Type B pancreatic cell (in vitro differentiated cells): Measurements from ENCODE around the gene SLC18B1. TPM values are rescaled to one million over a fixed set of nuclear protein-coding genes. Genes with fewer than 3 reads are reported as not detected.

Experiments
- DNase-seq: peaks from one replicate; pipeline ENCODE4 v3.0.0; 2021; ENCODE audit warnings: mixed read lengths; ENCODE audit not compliant: unreplicated experiment; ENCODE audit errors: extremely low spot score
- H3K27ac Mint-ChIP-seq: 2 replicates; pipeline ENCODE4 v1.8.0; 2021; ENCODE audit warnings: mild to moderate bottlenecking, mixed read lengths
- H3K27me3 Mint-ChIP-seq: 2 replicates; pipeline ENCODE4 v1.8.0; 2021; ENCODE audit warnings: mixed read lengths
- H3K36me3 Mint-ChIP-seq: 2 replicates; pipeline ENCODE4 v1.8.0; 2021; ENCODE audit warnings: mixed read lengths
- H3K4me1 Mint-ChIP-seq: one replicate; pipeline ENCODE4 v1.8.0; 2021; ENCODE audit warnings: mixed read lengths; ENCODE audit not compliant: unreplicated experiment
- H3K4me3 Mint-ChIP-seq: 2 replicates; pipeline ENCODE4 v1.8.0; 2021; ENCODE audit warnings: mild to moderate bottlenecking, mixed read lengths
- H3K9me3 Mint-ChIP-seq: 2 replicates; pipeline ENCODE4 v1.8.0; 2021; ENCODE audit warnings: mixed read lengths
- total RNA-seq: library from RNA; stranded (reverse); gene quantifications from 2 replicates; pipeline ENCODE4 v1.2.1, GENCODE V29; 2021; ENCODE audit warnings: low replicate concordance
- TF ChIP-seq, protein P1 (sequence below): fragments of 200-600 bp; sonication (generic); conservative IDR thresholded peaks from 2 replicates; pipeline ENCODE4 v1.5.0; 2021; ENCODE audit warnings: antibody characterized with exemption, mild to moderate bottlenecking

Gene SLC18B1
- total RNA-seq, 1 donor from 2014 or later, result 19.3 TPM

DNA sequence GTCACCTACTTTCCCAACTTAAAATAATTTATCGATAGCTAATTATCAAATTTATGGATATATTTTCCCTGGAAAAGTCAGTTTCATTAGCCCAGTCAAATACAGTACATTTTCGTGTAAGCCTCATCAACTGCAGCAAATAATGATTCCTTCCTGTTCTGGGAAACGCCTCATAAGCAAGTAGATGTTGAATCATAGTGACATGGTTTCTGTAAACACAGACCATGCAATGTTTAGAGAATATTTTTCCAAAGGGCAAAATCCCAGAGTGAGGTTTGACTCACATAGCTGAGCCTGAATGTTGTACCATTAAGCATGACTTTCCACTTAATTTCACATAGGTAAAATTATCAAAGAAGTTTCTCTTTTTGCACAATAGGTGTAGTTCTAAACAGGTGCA lies 67.9 kb downstream of the SLC18B1 start:
- Mint-ChIP-seq H3K4me3 (no peak overlapping the region), H3K27ac (no peak overlapping the region), H3K36me3 (no peaks in the 10 kb centered on the region), H3K4me1 (no peaks in the 10 kb centered on the region), H3K9me3 (no peaks in the 10 kb centered on the region), H3K27me3 (no peaks in the 10 kb centered on the region)
- TF ChIP-seq, protein P1, sequence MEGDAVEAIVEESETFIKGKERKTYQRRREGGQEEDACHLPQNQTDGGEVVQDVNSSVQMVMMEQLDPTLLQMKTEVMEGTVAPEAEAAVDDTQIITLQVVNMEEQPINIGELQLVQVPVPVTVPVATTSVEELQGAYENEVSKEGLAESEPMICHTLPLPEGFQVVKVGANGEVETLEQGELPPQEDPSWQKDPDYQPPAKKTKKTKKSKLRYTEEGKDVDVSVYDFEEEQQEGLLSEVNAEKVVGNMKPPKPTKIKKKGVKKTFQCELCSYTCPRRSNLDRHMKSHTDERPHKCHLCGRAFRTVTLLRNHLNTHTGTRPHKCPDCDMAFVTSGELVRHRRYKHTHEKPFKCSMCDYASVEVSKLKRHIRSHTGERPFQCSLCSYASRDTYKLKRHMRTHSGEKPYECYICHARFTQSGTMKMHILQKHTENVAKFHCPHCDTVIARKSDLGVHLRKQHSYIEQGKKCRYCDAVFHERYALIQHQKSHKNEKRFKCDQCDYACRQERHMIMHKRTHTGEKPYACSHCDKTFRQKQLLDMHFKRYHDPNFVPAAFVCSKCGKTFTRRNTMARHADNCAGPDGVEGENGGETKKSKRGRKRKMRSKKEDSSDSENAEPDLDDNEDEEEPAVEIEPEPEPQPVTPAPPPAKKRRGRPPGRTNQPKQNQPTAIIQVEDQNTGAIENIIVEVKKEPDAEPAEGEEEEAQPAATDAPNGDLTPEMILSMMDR, result no peak
- no peak for DNase-seq

DNA sequence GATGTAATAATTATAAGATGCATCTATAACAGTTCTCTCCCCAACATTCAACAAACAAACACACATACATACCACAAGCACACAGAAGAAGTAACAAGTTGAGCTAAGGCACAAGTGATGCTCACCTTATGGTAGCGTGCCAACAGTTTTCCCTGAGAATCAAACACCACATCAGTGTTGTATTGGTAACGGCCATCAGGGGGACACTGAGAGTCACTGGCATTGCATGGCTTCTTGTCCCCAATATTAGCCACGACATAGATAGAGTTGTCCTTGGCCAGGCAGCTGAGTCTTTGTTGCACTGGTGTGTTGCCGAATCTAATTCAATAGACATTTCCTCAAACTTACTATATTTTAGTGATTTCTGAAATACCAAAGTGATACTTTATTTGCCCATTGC lies 69.8 kb downstream of the SLC18B1 start:
- Mint-ChIP-seq H3K4me1 (peaks cover 7% of the 10 kb centered on the region), H3K27me3 (no peaks in the 10 kb centered on the region), H3K27ac (no peak overlapping the region), H3K4me3 (no peak overlapping the region), H3K9me3 (no peaks in the 10 kb centered on the region), H3K36me3 (no peaks in the 10 kb centered on the region)
- no peak for DNase-seq
- TF ChIP-seq, protein P1, result peak; percentile 48

DNA sequence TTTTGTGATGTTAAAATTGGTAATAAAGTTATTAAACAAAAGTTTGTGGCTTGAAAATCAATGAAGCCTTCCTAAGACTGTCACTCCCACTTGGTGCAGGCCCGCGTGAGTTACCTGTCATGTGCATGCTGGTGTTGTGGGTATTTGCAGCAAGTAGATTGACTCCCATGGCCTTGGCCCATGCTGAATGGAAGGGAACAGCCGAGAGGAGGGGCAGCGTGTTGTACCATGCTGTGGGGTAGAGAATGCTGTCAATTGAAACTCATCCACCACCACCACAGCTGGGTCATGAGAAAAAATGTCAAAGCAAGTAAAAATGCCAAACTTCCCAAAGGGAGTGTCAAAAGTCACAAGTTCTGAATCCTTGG lies 71.8 kb downstream of the SLC18B1 start:
- H3K27ac Mint-ChIP-seq, result no peak overlapping the region
- DNase-seq, result no peak
- TF ChIP-seq, protein P1, result no peak
- H3K4me1 Mint-ChIP-seq, result peaks cover 7% of the 10 kb centered on the region
- H3K4me3 Mint-ChIP-seq, result no peak overlapping the region
- H3K9me3 Mint-ChIP-seq, result no peaks in the 10 kb centered on the region
- H3K36me3 Mint-ChIP-seq, result no peaks in the 10 kb centered on the region
- H3K27me3 Mint-ChIP-seq, result no peaks in the 10 kb centered on the region

DNA sequence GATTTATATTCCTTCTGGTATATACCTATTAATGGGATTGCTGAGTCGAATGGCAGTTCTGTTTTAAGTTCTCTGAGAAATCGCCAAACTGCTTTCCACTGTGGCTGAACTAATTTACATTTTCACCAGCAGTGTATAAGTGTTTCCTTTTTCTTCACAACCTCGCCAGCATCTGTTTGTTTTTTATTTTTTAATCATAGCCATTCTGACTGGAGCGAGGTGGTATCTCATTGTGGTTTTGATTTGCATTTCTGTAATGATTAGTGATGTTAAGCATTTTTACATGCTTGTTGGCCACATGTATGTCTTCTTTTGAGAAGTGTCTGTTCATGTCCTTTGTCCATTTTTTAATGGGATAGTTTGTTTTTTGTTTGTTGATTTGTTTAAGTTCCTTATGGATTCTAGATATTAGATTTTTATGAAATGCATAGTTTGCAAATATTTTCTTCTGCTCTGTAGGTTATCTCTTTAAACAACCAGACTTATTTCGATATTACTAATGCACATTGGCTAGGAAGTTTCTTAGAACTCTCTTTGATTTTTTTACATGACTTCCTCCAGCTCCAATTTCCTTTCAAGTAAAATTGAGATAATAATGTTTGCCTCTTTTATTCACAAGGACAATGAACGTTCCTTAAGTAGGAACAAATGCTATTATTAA lies 72.4 kb downstream of the SLC18B1 start:
- no peak for DNase-seq
- Mint-ChIP-seq H3K4me1 (peaks cover 7% of the 10 kb centered on the region), H3K4me3 (no peak overlapping the region), H3K27me3 (no peaks in the 10 kb centered on the region), H3K9me3 (no peaks in the 10 kb centered on the region), H3K36me3 (no peaks in the 10 kb centered on the region), H3K27ac (no peak overlapping the region)
- TF ChIP-seq, protein P1, result no peak

DNA sequence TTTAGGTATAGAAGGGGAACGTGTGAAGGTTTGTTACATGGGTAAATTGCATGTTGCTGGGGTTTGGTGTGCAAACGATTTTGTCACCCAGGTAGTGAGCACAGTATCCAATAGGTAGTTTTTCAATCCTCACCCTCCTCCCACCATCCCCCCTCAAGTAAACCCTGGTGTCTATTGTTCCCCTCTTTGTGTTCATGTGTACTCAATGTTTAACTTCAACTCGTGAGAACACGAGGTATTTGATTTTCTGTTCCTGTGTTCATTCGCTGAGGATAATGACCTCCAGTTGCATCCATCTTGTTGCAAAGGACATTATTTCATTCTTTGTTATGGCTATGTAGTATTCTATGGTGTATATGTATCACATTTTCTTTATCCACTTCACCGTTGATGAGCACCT lies 73.0 kb downstream of the SLC18B1 start:
- no peak overlapping the region for H3K4me3 Mint-ChIP-seq
- no peak overlapping the region for H3K27ac Mint-ChIP-seq
- no peaks in the 10 kb centered on the region for H3K27me3 Mint-ChIP-seq
- H3K36me3 Mint-ChIP-seq, result no peaks in the 10 kb centered on the region
- H3K4me1 Mint-ChIP-seq, result peaks cover 7% of the 10 kb centered on the region
- DNase-seq, result no peak
- H3K9me3 Mint-ChIP-seq, result no peaks in the 10 kb centered on the region
- TF ChIP-seq, protein P1, result no peak
